ENCODE results near the gene FRMD4A.

DNA sequence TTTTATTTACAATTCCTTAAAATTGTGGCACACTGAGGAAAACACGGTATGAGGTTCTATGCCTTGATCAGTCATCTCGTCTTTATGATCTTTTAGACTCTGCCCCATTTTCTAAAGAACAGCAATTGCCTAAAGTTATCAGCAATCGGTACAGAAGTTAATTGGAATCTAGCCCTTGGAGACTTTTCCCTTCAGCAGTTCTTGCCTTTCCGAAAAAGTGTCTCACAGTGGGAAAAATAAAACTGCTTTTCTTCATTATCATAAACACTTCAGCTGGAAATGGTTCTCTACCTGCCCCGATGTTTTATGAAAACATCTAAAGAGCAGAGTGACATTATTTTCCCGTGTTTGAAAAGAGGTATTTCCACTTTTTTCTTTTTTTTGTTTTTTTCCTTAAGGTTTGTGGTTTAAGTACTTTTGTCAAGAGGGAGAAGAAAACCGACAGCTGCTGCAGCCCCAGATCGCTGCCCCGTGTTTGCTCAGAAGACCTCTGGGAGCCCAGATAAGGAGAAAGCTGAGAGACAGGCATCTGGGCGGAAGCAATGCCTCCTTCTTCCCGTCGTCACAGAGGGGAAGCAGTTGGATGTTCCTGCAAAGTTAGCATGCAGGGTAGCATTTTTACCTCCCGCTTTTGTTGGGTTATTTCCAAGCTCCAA is 149.7 kb downstream of the FRMD4A start:
- TF ChIP-seq, protein P1, sequence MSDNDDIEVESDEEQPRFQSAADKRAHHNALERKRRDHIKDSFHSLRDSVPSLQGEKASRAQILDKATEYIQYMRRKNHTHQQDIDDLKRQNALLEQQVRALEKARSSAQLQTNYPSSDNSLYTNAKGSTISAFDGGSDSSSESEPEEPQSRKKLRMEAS (IDR thresholded peaks at IDR 0.05; ENCODE audit: low read depth), result no peak
- no peak for TF ChIP-seq CTCF (IDR thresholded peaks at IDR 0.05)
- no peak for TF ChIP-seq SMC3 (IDR thresholded peaks at IDR 0.05; ENCODE audit: low read depth, low read length)
- no peak for TF ChIP-seq EP300 (IDR thresholded peaks at IDR 0.05; ENCODE audit: borderline replicate concordance in 1 of 2, low read depth in 1 of 2, low read length in 1 of 2)
- TF ChIP-seq POLR2AphosphoS5 (IDR thresholded peaks at IDR 0.05; ENCODE audit: low read depth, low read length), result no peak
- no peak for TF ChIP-seq MEF2A (IDR thresholded peaks at IDR 0.05; ENCODE audit: borderline replicate concordance, low read depth)
